CD4-positive, alpha-beta T cell treated with Interleukin-6 at 100 ng/mL for 8 hours (primary cell): ENCODE data around the gene ZNF687.

Experiments
- DNase-seq: peaks from one replicate; pipeline ENCODE4 v3.0.0-alpha.2; 2020; ENCODE audit warnings: mixed read lengths, low spot score

ZNF687 gene

DNA sequence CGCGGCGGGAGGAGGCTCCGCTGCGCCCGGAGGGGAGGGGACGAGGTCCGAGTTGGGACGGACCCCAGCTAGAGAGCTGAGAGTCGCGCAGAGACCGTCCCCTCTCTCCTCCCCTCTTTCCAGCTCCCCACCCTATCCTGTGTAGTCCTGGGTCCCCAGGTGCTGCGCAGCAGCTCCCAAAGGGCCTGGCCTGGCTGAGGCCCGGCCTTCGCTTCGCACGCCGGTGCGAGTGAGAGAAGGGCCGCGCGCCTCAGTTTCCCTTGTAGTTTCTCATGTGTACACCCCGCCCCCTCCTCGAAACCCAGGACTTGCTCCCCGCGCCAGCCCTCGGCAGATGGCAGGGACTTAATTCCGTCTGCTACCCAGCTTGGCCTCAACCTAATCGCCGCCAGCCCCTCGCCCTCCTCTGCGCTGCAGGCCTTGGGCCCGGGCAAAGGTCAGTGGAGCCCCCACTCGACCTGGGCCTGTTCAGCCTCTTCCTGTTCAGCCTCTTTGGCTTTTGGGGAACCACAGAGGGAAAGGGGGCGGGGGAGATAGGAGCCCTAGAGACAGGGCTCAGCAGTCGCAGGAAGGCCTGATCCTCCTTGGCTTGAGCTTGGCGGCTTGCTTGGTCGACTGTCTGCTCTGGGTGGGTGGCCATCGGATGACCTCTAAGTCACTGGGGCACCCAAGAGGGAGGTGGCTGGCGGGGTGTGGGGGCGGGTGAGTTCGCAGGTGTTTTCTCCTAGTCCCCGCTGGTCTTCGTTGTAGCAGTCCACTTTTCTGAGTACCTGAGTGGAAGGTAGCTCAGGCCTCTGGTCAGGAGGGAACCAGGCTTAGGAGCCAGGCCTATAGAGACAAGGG lies 1.0 kb downstream of the ZNF687 start:
- DNase-seq = no peak

GRCh38 chr1:151284013-151284577 lies 2.0 kb downstream of the ZNF687 start:
- DNase-seq = no peak

DNA sequence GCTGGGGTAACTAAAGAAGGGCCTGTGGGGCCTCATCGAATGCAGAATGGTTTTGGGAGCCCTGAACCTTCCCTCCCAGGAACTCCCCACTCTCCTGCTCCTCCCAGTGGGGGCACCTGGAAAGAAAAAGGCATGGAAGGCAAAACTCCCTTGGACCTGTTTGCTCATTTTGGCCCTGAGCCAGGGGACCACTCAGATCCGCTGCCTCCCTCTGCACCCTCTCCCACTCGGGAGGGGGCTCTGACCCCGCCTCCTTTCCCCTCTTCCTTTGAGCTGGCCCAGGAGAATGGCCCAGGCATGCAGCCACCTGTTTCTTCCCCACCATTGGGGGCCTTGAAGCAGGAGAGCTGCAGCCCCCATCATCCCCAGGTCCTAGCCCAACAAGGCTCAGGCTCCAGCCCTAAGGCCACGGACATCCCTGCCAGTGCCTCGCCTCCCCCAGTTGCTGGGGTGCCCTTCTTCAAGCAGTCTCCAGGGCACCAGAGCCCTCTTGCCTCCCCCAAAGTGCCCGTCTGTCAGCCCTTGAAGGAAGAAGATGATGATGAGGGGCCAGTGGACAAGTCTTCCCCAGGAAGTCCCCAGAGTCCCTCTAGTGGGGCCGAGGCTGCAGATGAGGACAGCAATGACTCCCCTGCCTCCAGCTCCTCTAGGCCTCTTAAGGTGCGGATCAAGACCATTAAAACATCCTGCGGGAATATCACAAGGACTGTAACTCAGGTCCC lies 4.7 kb downstream of the ZNF687 start:
- no peak for DNase-seq

GRCh38 chr1:151287341-151287699 lies 5.2 kb downstream of the ZNF687 start:
- no peak for DNase-seq

DNA sequence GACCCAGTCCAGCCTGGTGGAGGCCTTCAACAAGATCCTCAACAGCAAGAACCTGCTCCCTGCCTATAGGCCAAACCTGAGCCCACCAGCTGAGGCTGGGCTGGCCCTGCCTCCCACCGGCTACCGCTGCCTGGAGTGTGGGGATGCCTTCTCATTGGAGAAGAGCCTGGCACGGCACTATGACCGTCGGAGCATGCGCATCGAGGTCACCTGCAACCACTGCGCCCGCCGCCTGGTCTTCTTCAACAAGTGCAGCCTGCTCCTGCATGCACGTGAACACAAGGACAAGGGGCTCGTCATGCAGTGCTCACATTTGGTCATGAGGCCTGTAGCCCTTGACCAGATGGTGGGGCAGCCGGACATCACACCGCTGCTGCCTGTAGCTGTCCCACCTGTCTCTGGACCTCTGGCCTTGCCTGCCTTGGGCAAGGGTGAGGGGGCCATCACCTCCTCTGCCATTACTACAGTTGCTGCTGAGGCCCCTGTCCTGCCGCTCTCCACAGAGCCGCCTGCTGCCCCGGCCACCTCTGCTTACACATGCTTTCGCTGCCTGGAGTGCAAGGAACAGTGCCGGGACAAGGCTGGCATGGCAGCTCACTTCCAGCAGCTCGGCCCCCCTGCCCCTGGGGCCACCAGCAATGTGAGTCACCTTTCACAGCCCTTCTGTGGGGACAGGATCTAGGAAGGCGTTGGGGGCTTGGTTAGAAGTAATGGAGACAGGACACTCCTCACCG lies 5.8 kb downstream of the ZNF687 start:
- no peak for DNase-seq

DNA sequence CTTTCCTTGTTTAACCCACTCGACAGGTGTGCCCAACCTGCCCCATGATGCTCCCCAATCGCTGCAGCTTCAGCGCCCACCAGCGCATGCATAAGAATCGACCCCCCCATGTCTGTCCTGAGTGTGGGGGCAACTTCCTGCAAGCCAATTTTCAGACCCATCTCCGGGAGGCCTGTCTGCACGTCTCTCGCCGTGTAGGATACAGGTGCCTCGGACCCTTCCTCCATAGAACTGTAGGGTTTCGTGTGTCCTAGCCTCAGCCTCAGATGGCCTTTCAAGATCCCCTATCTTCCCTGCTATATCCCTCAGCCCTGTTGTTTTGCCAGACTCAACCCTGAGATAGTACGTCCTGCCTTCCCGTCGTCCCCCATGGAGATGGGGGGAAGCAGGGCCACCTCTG lies 6.4 kb downstream of the ZNF687 start:
- no peak for DNase-seq

GRCh38 chr1:151289080-151289935 lies 7.2 kb downstream of the ZNF687 start:
- no peak for DNase-seq

- no peak for DNase-seq
These were observed 8.1 kb downstream of the ZNF687 start for GRCh38 chr1:151289991-151290708.

GRCh38 chr1:151290709-151291303 lies 8.7 kb downstream of the ZNF687 start:
- DNase-seq = no peak

GRCh38 chr1:151292207-151293030 lies 10.3 kb downstream of the ZNF687 start:
- no peak for DNase-seq

- no peak for DNase-seq
These were observed 11.0 kb downstream of the ZNF687 start for GRCh38 chr1:151293093-151293492.

GRCh38 chr1:151294742-151295462 lies 12.8 kb downstream of the ZNF687 start:
- no peak for DNase-seq

- no peak for DNase-seq
These were observed 27.8 kb downstream of the ZNF687 start for GRCh38 chr1:151309811-151310323.

DNA sequence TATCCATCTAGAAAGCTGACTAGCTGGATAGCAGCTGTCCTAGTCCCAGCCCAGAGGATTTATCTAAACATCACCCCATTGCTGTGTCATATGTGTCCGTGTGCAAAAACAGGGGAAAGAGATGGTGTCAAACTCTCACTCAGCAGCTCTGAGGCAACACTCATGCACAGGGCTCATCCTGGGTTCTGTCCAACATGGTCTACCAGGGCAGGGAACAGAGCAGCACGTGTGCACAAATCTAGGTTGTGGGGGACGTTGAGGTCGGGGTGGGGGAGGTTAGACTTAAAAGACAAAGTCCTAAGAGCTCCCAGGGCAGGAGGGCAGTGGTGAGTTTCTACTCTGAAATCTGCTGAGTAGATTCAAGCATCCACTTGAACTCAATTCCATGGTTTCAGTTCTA lies 28.9 kb downstream of the ZNF687 start:
- DNase-seq = no peak

- peak; percentile 69 for DNase-seq
These were observed 29.7 kb downstream of the ZNF687 start for GRCh38 chr1:151311589-151312331.

- no peak for DNase-seq
These were observed 30.3 kb downstream of the ZNF687 start for GRCh38 chr1:151312411-151312810.

DNA sequence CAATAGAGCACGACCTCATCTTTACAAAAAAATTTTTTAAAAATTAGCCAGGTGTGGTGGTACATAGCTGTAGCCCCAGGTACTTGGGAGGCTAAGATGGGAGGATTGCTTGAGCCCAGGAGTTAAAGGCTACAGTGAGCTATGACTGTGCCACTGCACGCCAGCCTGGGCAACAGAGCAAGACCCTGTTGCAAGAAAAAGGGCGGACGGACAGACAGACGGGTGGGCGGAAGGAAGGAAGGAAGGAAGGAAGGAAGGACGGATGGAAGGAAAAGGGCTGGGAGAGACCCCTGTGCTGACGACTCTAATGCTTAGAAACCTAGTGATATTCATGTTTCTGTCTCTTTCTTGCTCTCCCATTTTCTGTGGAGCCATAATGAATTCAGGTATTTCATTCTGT lies 30.7 kb downstream of the ZNF687 start:
- DNase-seq = no peak

DNA sequence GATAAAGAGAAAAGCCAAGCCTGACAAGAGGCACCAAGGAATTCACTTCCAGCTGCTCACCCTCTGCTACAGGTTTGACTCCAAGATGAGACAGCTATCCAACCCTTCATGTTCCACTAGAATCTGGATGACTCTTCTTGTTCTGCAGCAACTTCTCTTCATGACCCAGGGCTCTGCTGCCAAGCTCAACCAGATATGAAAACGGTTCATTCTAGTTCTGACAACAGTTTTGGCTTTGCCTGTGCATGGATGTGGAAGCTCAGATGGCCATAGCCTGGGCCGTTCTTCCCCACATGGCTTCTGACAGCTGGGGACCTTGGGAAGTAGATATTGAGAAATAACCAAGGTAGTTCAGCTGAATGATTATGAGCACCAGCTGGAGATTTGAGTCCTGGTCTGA lies 31.4 kb downstream of the ZNF687 start:
- DNase-seq = no peak
